ENCODE measurements around the gene AREG. TPM values are rescaled to one million over a fixed set of nuclear protein-coding genes. Genes with fewer than 3 reads are reported as not detected.

AREG gene
- polyA plus RNA-seq, 3 donors from 2014 or later: 17.7 to 38.8 (median 28.8) TPM

- H3K27me3 Mint-ChIP-seq (ENCODE audit: low read depth in 3 of 3): peaks cover 0 to 9% (median 3%) of the 10 kb centered on the region in 3 donors
- H3K27ac Mint-ChIP-seq: no peak overlapping the region
- no peaks in the 10 kb centered on the region for H3K4me1 Mint-ChIP-seq
Observed at GRCh38 chr4:74456056-74456744, 11.3 kb downstream of the AREG start.

GRCh38 chr4:74456849-74457395, 12.0 kb downstream of the AREG start:
- Mint-ChIP-seq H3K9me3 (peaks cover 0 to 9% (median 3%) of the 10 kb centered on the region in 6 donors), H3K27ac (no peak overlapping the region), H3K36me3 (peaks cover 0 to 8% (median 6%) of the 10 kb centered on the region in 3 donors), H3K4me3 (no peak overlapping the region), H3K4me1 (no peaks in the 10 kb centered on the region), H3K27me3 (ENCODE audit: low read depth in 3 of 3) (peaks cover 0 to 9% (median 3%) of the 10 kb centered on the region in 3 donors)
- no peak for DNase-seq

More at GRCh38 chr4:74456056-74456744, 11.3 kb downstream of the AREG start:
- Mint-ChIP-seq H3K36me3 (peaks cover 0 to 9% (median 8%) of the 10 kb centered on the region in 3 donors), H3K9me3 (peaks cover 0 to 9% (median 3%) of the 10 kb centered on the region in 6 donors), H3K4me3 (peak overlapping the region in 1 of 5 donors; percentile 14)
- no peak for DNase-seq

DNA sequence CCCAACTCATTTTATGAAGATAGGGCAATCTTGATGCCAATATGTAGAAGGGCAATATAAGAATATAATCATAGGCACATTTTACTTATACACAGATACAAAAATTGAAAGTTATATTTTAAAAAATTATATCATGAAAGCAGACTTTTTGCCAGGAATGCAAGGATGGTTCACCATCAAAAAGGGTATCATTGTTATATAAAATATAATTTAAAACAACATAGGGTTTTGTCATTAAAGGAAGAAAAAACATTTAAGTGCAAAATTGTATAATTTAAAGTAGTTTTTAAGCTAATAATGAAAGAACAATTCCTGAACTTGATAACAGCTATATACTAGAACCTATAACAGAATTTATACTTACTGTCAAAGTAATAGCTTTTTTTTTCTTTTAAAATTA, 15.9 kb downstream of the AREG start:
- Mint-ChIP-seq H3K27ac (no peak overlapping the region), H3K4me1 (no peaks in the 10 kb centered on the region), H3K27me3 (ENCODE audit: low read depth in 3 of 3) (peaks cover 0 to 10% (median 8%) of the 10 kb centered on the region in 3 donors), H3K9me3 (peaks cover 0 to 9% (median 3%) of the 10 kb centered on the region in 6 donors), H3K4me3 (no peak overlapping the region), H3K36me3 (no peaks in the 10 kb centered on the region)
- DNase-seq: no peak

DNA sequence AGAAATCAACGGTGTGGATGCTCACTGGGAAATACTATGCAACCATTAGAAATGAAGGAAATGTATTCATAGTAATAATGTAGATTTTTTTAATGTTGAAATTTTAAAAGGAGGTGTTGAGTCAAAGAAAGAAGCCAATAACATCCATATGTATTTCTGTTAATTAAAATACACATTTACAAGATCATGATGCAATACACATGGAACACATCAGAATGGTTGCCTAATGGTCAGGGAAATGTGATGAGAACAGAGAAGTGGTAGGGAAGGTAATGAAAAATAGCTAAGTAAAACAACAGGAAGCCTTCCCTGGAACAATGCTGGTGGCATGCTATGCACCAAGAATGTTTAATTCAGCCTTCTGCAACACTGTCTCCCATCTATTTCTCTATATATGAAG, 18.2 kb downstream of the AREG start:
- Mint-ChIP-seq H3K36me3 (no peaks in the 10 kb centered on the region), H3K4me3 (no peak overlapping the region)

GRCh38 chr4:74464291-74464690, 19.4 kb downstream of the AREG start:
- Mint-ChIP-seq H3K9me3 (peaks cover 0 to 7% (median 3%) of the 10 kb centered on the region in 6 donors), H3K4me1 (no peaks in the 10 kb centered on the region)

More for the DNA sequence above, 18.2 kb downstream of the AREG start:
- peaks cover 0 to 8% (median 6%) of the 10 kb centered on the region in 3 donors for H3K27me3 Mint-ChIP-seq (ENCODE audit: low read depth in 3 of 3)
- H3K27ac Mint-ChIP-seq: no peak overlapping the region
- peaks cover 0 to 9% (median 3%) of the 10 kb centered on the region in 6 donors for H3K9me3 Mint-ChIP-seq
- no peaks in the 10 kb centered on the region for H3K4me1 Mint-ChIP-seq
- no peak for DNase-seq

DNA sequence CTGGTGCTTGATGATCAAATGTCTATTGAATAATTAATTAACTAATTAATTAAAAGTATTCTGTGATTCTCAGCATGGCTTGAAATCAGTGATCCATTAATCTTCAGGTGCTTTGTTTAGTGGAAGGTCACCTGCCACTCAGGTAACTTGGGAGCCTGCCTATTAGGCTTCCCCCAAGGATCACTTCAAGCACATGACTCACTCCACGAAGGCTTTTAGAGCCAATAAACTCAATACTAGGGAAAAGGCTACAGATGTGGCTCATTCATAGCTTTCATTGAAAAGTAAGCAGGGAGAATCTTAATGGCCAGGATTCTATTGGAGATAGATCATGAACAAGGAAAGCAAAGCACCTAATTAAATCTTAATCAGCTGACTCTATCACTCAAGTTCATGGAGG, 21.3 kb downstream of the AREG start:
- H3K27ac Mint-ChIP-seq: no peak overlapping the region
- no peaks in the 10 kb centered on the region for H3K4me1 Mint-ChIP-seq
- H3K27me3 Mint-ChIP-seq (ENCODE audit: low read depth in 3 of 3): peaks cover 0 to 6% (median 3%) of the 10 kb centered on the region in 3 donors
- no peak overlapping the region for H3K4me3 Mint-ChIP-seq
- no peaks in the 10 kb centered on the region for H3K9me3 Mint-ChIP-seq
- DNase-seq: no peak
- no peaks in the 10 kb centered on the region for H3K36me3 Mint-ChIP-seq

More at GRCh38 chr4:74464291-74464690, 19.4 kb downstream of the AREG start:
- no peaks in the 10 kb centered on the region for H3K36me3 Mint-ChIP-seq
- H3K27me3 Mint-ChIP-seq (ENCODE audit: low read depth in 3 of 3): peaks cover 0 to 6% (median 3%) of the 10 kb centered on the region in 3 donors
- no peak overlapping the region for H3K27ac Mint-ChIP-seq
- no peak overlapping the region for H3K4me3 Mint-ChIP-seq
- no peak for DNase-seq

GRCh38 chr4:74471264-74471663, 26.3 kb downstream of the AREG start:
- H3K9me3 Mint-ChIP-seq: no peaks in the 10 kb centered on the region
- no peaks in the 10 kb centered on the region for H3K36me3 Mint-ChIP-seq
- H3K27ac Mint-ChIP-seq: no peak overlapping the region
- peaks cover 2 to 6% (median 2%) of the 10 kb centered on the region in 3 donors for H3K27me3 Mint-ChIP-seq (ENCODE audit: low read depth in 3 of 3)
- no peak for DNase-seq
- no peaks in the 10 kb centered on the region for H3K4me1 Mint-ChIP-seq
- H3K4me3 Mint-ChIP-seq: no peak overlapping the region

DNA sequence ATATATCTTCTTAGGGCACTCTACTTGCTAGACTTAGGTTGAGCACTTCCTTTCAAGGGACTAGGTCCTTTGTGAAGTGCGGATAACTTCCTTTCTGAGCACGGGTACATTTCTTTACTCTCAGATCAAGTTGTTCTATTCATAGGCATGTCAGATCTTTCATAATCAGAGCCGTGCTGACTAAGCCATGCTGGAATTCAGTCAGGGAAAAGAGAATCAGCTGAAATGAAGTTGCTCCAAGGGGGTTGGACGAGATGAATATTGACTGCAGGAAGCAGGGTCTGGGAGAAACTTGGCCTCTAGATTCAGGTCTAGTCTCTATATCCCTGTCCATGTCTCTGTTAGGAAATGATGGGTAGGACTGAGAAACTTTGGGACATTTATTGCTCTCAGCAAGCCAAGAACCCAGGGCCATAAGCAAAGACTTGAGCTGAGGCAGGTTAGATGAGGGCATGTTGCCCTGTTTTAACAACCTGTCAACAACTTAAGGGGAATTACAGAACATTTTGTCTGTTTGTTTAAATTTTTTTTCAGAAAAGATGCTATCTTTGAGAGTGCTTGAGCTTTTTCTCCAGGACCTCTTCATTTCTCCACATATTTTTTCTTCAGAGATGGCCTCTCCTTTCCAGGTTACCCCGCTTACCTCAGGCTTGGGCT, 28.3 kb downstream of the AREG start:
- no peaks in the 10 kb centered on the region for H3K4me1 Mint-ChIP-seq
- H3K9me3 Mint-ChIP-seq: no peaks in the 10 kb centered on the region
- H3K4me3 Mint-ChIP-seq: no peak overlapping the region
- H3K36me3 Mint-ChIP-seq: no peaks in the 10 kb centered on the region
- H3K27ac Mint-ChIP-seq: no peak overlapping the region
- DNase-seq: no peak
- H3K27me3 Mint-ChIP-seq (ENCODE audit: low read depth in 3 of 3): peaks cover 2 to 6% (median 3%) of the 10 kb centered on the region in 3 donors

- DNase-seq: no peak
- H3K4me3 Mint-ChIP-seq: no peak overlapping the region
- no peaks in the 10 kb centered on the region for H3K36me3 Mint-ChIP-seq
- H3K9me3 Mint-ChIP-seq: no peaks in the 10 kb centered on the region
- H3K27me3 Mint-ChIP-seq (ENCODE audit: low read depth in 3 of 3): peaks cover 2 to 6% (median 3%) of the 10 kb centered on the region in 3 donors
- no peak overlapping the region for H3K27ac Mint-ChIP-seq
- no peaks in the 10 kb centered on the region for H3K4me1 Mint-ChIP-seq
Observed at GRCh38 chr4:74474345-74475090, 29.6 kb downstream of the AREG start.

- Mint-ChIP-seq H3K27me3 (ENCODE audit: low read depth in 3 of 3) (peaks cover 2 to 6% (median 3%) of the 10 kb centered on the region in 3 donors), H3K27ac (no peak overlapping the region), H3K4me3 (no peak overlapping the region), H3K36me3 (no peaks in the 10 kb centered on the region), H3K4me1 (no peaks in the 10 kb centered on the region), H3K9me3 (no peaks in the 10 kb centered on the region)
- DNase-seq: no peak
Observed at GRCh38 chr4:74475091-74475800, 30.3 kb downstream of the AREG start.

DNA sequence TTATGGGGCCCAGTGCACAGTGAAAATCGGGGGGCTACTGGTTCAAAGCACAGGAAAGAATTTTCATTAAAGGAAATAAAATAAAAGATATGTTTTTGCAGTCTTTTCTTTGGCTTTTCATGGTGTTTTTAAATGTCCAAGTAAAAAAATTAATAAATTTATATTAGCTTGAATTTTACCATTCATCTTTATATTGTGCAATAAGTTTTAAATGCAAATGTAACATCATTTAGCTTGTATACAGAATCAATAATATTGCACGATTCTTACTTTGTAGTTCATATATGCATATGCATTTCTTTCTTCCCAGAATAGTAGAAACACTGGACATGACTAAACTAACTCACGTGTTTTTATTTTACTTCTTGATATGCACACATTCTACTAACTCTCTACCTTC, 31.0 kb downstream of the AREG start:
- no peaks in the 10 kb centered on the region for H3K9me3 Mint-ChIP-seq
- H3K4me3 Mint-ChIP-seq: no peak overlapping the region
- H3K27ac Mint-ChIP-seq: no peak overlapping the region
- no peaks in the 10 kb centered on the region for H3K36me3 Mint-ChIP-seq
- no peak for DNase-seq
- H3K27me3 Mint-ChIP-seq (ENCODE audit: low read depth in 3 of 3): peaks cover 2 to 6% (median 3%) of the 10 kb centered on the region in 3 donors
- no peaks in the 10 kb centered on the region for H3K4me1 Mint-ChIP-seq

DNA sequence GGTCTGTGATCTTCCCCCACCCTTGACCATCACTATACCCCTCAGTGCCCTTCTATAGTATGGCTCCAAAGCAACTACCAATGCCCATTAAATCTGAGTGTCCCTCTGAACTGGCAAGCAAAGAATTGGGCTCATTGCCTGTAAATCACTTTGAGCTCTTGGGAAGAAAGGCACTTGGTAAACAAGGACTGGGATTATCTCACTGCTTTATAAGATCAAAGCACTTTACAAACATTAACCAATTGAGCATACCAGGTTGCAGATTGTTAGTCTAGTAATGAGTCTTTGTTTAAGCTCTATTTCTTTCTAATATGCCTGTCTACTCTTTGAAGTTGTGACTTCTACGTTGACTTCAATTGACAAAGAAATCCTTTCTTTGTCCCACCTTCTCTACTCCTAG, 34.1 kb downstream of the AREG start:
- DNase-seq: no peak
- Mint-ChIP-seq H3K27ac (no peak overlapping the region), H3K36me3 (no peaks in the 10 kb centered on the region), H3K4me1 (no peaks in the 10 kb centered on the region), H3K9me3 (no peaks in the 10 kb centered on the region), H3K27me3 (ENCODE audit: low read depth in 3 of 3) (peaks cover 2 to 3% (median 2%) of the 10 kb centered on the region in 3 donors), H3K4me3 (no peak overlapping the region)

GRCh38 chr4:74480267-74480666, 35.3 kb downstream of the AREG start:
- H3K9me3 Mint-ChIP-seq: no peaks in the 10 kb centered on the region
- H3K4me1 Mint-ChIP-seq: no peaks in the 10 kb centered on the region
- H3K27me3 Mint-ChIP-seq (ENCODE audit: low read depth in 3 of 3): peaks cover 0 to 6% (median 0%) of the 10 kb centered on the region in 3 donors
- H3K27ac Mint-ChIP-seq: no peak overlapping the region
- H3K4me3 Mint-ChIP-seq: no peak overlapping the region
- H3K36me3 Mint-ChIP-seq: no peaks in the 10 kb centered on the region
- DNase-seq: no peak

Measured in immature natural killer cell (primary cell).